Activated naive CD4-positive, alpha-beta T cell treated with Interleukin-2 at 50 U/mL for 16 hours (primary cell): ENCODE results near the gene SPRY4.
A peak's percentile ranks its signal among the peaks of the same experiment; 100 is the strongest.
"Not testable (repeated sequence)": the region's sequence is repeated elsewhere in the genome, so short reads cannot be mapped to it uniquely, and the experiment has no call there.

Experiments
- DNase-seq: peaks from one replicate; pipeline ENCODE4 v3.0.0-alpha.2; 2020

SPRY4 gene, protein sequence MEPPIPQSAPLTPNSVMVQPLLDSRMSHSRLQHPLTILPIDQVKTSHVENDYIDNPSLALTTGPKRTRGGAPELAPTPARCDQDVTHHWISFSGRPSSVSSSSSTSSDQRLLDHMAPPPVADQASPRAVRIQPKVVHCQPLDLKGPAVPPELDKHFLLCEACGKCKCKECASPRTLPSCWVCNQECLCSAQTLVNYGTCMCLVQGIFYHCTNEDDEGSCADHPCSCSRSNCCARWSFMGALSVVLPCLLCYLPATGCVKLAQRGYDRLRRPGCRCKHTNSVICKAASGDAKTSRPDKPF

GRCh38 chr5:142324871-142325724 lies at the start of gene SPRY4:
TSS of gene SPRY4 (minus strand) at chr5:142325021. CDS start at chr5:142315108, 9,913 bp downstream.
- DNase-seq: peak; percentile 85

- DNase-seq: no peak
Observed at GRCh38 chr5:142368529-142368928, 43.7 kb upstream of the SPRY4 start.

DNA sequence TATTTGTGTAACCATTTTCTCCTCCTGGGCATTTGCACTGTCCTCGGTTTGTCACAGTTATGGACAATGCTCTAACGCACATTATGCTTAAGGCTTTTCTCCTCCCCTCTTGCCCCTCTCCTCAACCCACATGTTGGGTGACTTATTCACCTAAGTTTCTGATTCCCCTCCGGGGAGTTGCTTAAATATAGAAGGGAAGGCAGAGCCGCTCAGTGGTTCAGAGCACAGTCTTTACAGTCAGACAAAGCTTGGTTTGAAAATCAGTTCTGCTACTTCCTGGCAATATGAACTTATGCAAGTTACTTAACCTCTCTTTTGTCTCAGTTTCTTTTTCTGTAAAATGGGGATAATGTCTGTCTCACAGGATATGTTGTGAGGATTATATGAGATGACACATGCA lies 41.2 kb upstream of the SPRY4 start:
- no peak for DNase-seq

DNA sequence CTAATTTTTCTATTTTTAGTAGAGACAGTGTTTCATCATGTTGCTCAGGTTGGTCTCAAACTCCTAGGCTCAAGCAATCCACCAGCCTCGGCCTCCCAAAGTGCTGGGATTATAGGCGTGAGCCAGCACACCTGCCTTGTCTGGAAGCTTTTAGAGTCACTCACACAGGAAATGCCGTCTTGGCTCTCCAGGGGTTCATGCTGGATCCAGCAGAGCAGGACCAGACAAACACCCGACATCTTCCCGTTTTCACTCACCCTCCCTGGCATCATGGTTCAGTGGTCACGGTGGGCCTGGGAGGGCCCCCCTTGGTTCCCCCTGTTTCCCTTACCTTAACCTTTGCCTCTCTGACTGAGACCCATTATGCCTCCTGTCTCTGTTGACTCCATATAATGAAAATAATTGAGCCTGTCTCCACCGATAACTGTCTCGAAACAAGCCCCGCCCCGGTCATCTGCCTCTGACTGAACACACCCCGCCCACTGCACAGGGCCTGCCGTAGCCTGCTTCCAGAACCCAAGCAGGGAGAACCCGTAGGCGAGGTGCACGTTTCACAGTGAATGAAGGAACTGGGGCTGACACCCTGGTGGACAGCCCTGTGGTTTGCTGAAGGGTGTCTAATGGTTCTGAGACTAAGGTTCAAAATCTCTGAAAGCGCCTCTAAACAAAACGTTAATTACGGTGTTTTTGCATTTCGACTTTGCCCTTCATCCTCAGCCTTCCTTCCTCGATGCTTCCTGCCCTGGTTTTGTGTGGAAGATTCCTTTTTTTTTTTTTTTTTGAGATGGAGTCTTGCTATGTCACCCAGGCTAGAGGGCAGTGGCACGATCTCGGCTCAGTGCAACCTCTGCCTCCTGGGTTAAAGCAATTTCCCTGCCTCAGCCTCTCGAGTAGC lies 39.7 kb upstream of the SPRY4 start:
- no peak for DNase-seq

DNA sequence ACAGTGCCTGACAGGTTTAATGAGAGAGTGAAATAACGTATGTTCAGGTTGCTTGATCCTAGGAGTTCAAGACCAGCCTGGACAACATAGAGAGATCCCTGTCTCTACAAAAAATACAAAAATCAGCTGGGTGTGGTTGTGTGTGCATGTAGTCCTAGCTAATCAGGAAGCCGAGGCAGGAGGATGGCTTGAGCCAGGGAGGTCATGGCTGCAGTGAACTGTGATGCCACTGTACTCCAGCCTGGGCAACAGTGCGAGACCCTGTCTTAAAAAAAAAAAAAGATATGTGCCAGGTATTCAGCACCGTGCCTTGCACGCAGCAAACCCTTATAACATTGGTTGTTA lies 38.8 kb upstream of the SPRY4 start:
- DNase-seq: no peak

GRCh38 chr5:142362193-142362592 lies 37.4 kb upstream of the SPRY4 start:
- DNase-seq: not testable (repeated sequence)

GRCh38 chr5:142360607-142361120 lies 35.8 kb upstream of the SPRY4 start:
- DNase-seq: peak; percentile 13

DNA sequence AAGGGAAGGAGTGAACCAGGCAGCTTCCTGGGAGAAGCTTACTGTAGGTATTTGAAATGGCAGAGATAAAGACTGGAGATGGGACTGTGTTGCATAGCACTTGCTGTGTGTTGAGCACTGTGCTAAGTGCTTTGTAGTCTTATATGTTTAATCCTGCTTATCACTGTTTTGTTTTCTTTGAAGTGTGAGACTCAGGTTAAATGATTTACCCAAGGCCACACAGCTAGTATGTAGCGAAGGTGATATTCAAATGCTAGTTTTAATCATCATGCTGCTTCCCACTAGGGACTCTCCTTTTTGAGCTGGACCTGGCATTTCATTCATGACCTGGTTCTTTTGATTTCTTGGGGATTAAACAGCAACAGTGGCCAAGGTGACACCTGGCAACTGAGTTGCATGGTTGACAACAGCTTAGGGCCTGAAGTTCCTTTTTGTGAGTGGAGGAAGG lies 35.3 kb upstream of the SPRY4 start:
- DNase-seq: no peak

- no peak for DNase-seq
Observed at GRCh38 chr5:142358648-142359047, 33.8 kb upstream of the SPRY4 start.

- DNase-seq: no peak
Observed at GRCh38 chr5:142358121-142358520, 33.3 kb upstream of the SPRY4 start.

- no peak for DNase-seq
Observed at GRCh38 chr5:142357469-142358090, 32.8 kb upstream of the SPRY4 start.

- DNase-seq: peak; percentile 92
Observed at GRCh38 chr5:142356716-142357468, 32.1 kb upstream of the SPRY4 start.

GRCh38 chr5:142356349-142356715 lies 31.5 kb upstream of the SPRY4 start:
- no peak for DNase-seq

- DNase-seq: no peak
Observed at GRCh38 chr5:142353071-142353472, 28.3 kb upstream of the SPRY4 start.

DNA sequence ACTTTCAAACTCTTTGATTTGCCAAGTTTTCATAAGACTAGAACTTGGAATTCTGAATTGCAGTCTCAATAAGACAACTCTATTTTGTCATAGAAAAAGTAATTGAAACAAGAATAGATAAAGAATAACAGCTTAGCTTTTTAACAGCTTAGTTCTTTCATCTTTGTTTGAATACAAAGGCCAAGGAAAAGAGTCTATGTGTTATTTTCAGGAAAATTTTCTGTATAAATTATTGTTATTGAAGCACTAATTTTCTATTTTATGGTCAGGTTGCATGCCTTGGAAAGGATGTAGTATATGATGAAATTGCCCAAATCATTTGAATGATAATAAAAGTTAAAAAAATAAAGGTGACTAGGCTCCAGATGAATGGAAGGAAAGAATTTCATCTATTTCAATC lies 25.2 kb upstream of the SPRY4 start:
- DNase-seq: no peak

DNA sequence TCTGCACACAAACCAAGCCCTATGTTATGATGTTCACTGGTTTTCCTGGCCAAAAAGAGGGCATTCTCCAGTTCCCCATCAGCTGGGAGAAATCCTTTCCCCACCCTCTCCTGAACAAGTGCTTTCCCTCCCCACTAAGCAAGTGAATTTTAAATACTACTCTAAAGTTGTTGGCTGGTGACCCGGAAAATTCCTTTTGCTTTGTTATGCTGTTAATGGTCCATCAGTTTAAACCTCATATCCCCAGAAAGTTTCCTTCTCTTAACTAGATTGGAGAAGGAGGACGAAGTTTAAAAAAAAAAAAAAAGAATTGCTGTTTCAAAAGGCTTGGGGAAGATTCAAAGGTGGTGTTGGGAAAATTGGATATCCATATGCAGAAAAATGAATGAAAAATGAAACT lies 21.9 kb upstream of the SPRY4 start:
- DNase-seq: no peak

DNA sequence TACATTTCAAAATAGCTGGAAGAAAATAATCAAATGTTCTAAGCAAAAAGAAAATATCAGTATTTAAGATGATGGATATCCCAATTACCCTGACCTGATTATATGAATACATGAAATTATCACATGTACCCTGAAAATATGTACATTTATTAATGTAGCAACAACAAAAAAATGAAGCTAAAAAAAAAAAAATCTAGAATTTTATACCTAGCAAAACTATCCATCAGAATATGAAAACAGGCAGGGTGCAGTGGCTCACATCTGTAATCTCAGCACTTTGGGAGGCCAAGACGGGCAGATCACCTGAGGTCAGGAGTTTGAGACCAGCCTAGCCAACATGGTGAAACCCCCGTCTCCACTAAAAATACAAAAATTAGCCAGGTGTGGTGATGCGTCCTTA lies 20.1 kb upstream of the SPRY4 start:
- DNase-seq: not testable (repeated sequence)

DNA sequence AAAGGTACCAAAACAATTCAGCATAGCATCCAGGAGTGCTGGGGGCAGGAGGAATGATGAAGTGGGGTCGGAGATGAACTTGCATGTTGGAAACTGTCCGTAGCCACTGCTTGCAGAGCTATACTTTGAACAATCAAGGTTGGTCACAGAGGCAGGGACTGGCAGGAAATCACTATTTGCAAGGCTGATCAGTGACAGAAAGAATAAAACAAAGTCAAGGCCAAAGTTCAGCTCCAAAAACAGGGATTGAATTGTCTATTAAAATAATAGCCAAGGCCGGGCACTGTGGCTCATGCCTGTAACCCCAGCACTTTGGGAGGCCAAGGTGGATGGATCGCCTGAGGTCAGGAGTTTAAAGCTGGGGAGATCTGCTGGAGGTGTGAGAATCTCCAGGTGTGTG lies 18.7 kb upstream of the SPRY4 start:
- no peak for DNase-seq

GRCh38 chr5:142342128-142342981 lies 17.5 kb upstream of the SPRY4 start:
- no peak for DNase-seq

DNA sequence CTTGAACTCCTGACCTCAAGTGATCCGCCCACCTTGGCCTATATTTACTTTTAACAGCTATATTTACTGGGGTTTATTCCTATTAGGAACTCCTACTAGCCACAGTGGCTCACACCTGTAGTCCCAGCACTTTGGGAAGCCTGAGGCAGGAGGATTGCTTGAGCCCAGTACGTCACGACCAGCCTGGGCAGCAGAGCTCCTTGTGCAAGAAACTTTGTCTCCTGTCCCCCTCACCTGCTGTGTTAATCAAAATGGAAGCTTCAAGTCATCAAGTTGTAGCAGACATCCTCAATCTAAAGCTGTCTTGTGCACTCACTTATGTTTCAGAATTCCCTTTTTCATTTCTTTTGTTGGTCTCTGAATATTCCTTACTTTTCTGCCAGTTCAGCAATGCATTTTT lies 15.0 kb upstream of the SPRY4 start:
- no peak for DNase-seq

- no peak for DNase-seq
Observed at GRCh38 chr5:142334538-142334937, 9.7 kb upstream of the SPRY4 start.
